Left ventricle myocardium inferior (tissue), 1 donor: ENCODE measurements around the gene PCTP. TPM values are rescaled to one million over a fixed set of nuclear protein-coding genes. Genes with fewer than 3 reads are reported as not detected.

Experiments used
- DNase-seq: peaks from one replicate; pipeline ENCODE4 v3.0.0-alpha.2; 2020
- H3K27ac ChIP-seq: fragments of 200-600 bp; replicated peaks from 2 replicates; pipeline ENCODE4 v1.8.0; 2021
- H3K27me3 ChIP-seq: fragments of 200-600 bp; 2 replicates; pipeline ENCODE4 v1.8.0; 2021; ENCODE audit warnings: low read depth
- H3K36me3 ChIP-seq: fragments of 200-600 bp; 2 replicates; pipeline ENCODE4 v1.8.0; 2021
- H3K4me1 ChIP-seq: fragments of 200-600 bp; 2 replicates; pipeline ENCODE4 v1.8.0; 2021
- H3K4me3 ChIP-seq: fragments of 200-600 bp; 2 replicates; pipeline ENCODE4 v1.8.0; 2021; ENCODE audit warnings: mild to moderate bottlenecking, moderate library complexity
- H3K9me3 ChIP-seq: fragments of 200-600 bp; replicated peaks from 2 replicates; pipeline ENCODE4 v1.8.0; 2021
- intact Hi-C: fragments of 100-400 bp; cut with micrococcal nuclease; formaldehyde crosslinking; loops from one replicate; pipeline ENCODE4 v1.11.0; 2022
- total RNA-seq: library from RNA; stranded (reverse); fragmentation: NEBNext Ultra II Directional; extraction: Animal tissue kit (Norgen Biotek cat#: 25700); gene quantifications from one replicate; pipeline ENCODE4 v1.2.1, GENCODE V29; 2021
- TF ChIP-seq, protein P1 (sequence below): fragments of 200-600 bp; IDR thresholded peaks from 2 replicates; pipeline ENCODE4 v1.8.0; 2021; ENCODE audit warnings: antibody characterized with exemption, mild to moderate bottlenecking, borderline replicate concordance
- donor health status: DM: no; HTN: yes; CAD: no; lungs with severe emphysema.

PCTP gene
- total RNA-seq, 1 donor from 2014 or later = 19.6 TPM

DNA sequence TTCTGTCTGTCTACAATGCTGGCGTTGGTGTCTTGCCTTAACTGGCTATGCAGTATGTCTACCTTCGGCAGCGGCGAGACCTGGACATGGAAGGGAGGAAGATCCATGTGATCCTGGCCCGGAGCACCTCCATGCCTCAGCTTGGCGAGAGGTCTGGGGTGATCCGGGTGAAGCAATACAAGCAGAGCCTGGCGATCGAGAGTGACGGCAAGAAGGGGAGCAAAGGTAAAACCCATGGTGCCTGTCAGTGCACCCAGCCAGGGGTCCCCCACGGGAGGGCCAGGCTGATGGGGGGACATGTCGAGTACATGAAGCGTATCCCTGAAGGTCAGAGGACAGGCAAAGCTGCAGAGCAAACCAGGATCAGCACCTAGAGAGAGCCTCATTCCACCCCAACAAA, 22.8 kb downstream of the PCTP start:
- H3K27ac ChIP-seq = no peak overlapping the region
- no peak for DNase-seq
- H3K4me1 ChIP-seq = peaks cover 21% of the 10 kb centered on the region
- H3K4me3 ChIP-seq = no peak overlapping the region
- H3K9me3 ChIP-seq = no peaks in the 10 kb centered on the region
- TF ChIP-seq, protein P1, sequence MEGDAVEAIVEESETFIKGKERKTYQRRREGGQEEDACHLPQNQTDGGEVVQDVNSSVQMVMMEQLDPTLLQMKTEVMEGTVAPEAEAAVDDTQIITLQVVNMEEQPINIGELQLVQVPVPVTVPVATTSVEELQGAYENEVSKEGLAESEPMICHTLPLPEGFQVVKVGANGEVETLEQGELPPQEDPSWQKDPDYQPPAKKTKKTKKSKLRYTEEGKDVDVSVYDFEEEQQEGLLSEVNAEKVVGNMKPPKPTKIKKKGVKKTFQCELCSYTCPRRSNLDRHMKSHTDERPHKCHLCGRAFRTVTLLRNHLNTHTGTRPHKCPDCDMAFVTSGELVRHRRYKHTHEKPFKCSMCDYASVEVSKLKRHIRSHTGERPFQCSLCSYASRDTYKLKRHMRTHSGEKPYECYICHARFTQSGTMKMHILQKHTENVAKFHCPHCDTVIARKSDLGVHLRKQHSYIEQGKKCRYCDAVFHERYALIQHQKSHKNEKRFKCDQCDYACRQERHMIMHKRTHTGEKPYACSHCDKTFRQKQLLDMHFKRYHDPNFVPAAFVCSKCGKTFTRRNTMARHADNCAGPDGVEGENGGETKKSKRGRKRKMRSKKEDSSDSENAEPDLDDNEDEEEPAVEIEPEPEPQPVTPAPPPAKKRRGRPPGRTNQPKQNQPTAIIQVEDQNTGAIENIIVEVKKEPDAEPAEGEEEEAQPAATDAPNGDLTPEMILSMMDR = no peak
- intact Hi-C loops = no loop called here
- H3K27me3 ChIP-seq = no peaks in the 10 kb centered on the region
- H3K36me3 ChIP-seq = peaks cover 73% of the 10 kb centered on the region

DNA sequence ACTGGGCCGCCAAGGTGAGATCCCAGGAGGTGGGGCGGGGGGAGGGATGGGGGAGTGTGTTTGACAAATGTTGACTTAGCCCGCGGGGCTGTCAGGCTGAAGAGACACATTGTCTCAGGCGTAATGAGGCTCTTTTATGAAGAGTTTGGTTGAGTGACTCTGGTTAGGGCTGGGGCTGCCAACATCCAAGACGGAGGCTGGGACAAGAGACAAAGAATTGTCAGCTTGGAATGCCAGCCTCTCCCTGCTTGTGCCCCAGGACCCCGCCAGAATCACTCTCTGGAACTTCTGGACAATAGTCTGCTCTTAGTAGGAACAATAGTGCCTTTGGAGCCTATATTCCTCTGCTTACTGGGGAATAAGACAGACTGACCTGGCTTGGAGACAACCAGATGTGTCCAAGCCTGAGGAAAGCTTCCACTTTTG, 24.0 kb downstream of the PCTP start:
- H3K27ac ChIP-seq = no peak overlapping the region
- no peaks in the 10 kb centered on the region for H3K27me3 ChIP-seq
- intact Hi-C loops = no loop called here
- H3K4me3 ChIP-seq = no peak overlapping the region
- H3K9me3 ChIP-seq = no peaks in the 10 kb centered on the region
- H3K36me3 ChIP-seq = peaks cover 68% of the 10 kb centered on the region
- DNase-seq = no peak
- peaks cover 9% of the 10 kb centered on the region for H3K4me1 ChIP-seq
- TF ChIP-seq, protein P1 = no peak

DNA sequence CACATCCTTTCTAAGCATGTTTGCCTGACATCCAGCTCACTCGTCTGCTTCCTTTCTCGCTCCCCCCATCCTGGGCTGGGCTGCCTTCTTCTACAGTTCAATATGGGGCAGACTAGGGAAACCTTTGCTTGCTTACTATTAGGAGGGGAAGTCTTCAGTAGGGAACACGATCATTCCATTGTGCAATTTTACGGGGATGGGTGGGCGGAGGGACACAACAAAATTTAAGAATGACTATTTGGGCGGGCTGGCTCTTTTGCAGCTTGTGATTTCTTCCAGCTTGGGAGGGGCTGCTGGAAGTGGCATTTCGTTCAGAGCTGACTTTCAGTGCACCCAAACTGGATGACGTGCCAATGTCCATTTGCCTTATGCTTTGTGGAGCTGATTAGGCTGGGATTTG, 25.4 kb downstream of the PCTP start:
- H3K27ac ChIP-seq = no peak overlapping the region
- H3K27me3 ChIP-seq = no peaks in the 10 kb centered on the region
- no peaks in the 10 kb centered on the region for H3K9me3 ChIP-seq
- H3K4me1 ChIP-seq = no peaks in the 10 kb centered on the region
- intact Hi-C loops = no loop called here
- no peak overlapping the region for H3K4me3 ChIP-seq
- peaks cover 62% of the 10 kb centered on the region for H3K36me3 ChIP-seq
- TF ChIP-seq, protein P1 = no peak
- no peak for DNase-seq

DNA sequence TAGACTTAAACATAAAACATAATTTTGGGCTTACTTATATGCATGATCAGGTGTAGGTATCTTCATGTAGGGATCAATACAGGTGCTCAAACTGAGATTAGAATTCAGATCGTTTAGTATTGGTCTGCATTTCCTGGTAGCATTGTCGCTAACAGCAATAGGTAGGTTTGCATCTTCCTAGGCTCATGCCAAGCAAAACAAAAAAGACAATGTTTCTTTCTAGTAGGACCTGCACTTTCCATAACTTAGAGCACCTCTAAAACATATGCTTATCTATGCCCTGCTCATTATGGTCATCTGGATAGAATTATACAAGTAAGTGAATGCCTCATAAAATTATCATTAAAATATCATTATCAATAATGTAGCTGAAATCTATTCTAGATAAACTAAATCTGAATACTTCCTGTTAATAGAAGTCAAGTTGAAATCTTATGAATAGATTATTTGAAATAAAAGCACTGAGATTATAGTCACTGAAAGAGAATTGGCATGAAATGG, 26.7 kb downstream of the PCTP start:
- no peak for DNase-seq
- H3K4me3 ChIP-seq = no peak overlapping the region
- peaks cover 49% of the 10 kb centered on the region for H3K36me3 ChIP-seq
- no peaks in the 10 kb centered on the region for H3K9me3 ChIP-seq
- no peak overlapping the region for H3K27ac ChIP-seq
- TF ChIP-seq, protein P1 = no peak
- no peaks in the 10 kb centered on the region for H3K27me3 ChIP-seq
- intact Hi-C loops = no loop called here
- H3K4me1 ChIP-seq = peaks cover 2% of the 10 kb centered on the region

DNA sequence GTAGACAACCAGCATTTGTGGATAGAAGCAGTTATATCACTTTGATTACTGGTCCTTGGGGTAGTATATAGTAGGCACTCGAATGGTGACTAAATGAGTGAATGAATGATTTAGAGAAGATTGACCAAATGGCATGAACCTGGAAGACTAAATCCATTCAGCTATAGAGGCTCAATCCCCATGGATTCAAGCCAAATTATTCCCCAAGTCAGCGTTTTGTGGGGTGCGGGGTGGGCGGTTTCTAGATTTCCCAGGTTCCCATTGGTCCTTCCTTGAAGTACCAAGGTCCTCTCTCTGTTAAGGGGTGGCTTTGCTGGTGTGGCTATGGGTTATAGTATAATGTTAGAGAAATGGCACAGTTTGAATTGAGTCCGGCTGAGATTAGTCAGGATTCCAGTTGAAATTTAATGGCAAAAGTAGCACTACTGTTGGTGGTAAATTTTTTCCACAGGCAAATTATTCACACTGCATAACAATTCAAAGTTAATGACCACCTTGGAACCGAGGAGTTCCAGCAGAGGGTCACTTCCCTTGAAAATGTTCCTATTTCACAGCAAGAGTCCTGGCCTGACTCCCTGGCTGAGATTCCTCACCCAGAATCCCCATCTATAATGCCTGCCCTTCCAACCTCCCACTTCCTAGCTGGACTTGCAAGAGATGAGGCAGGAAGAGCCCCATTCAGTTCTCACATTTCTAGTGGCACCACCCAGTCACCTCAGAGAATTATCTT, 27.7 kb downstream of the PCTP start:
- H3K4me3 ChIP-seq = no peak overlapping the region
- H3K36me3 ChIP-seq = peaks cover 39% of the 10 kb centered on the region
- intact Hi-C loops = no loop called here
- no peak overlapping the region for H3K27ac ChIP-seq
- DNase-seq = no peak
- H3K9me3 ChIP-seq = no peaks in the 10 kb centered on the region
- peaks cover 13% of the 10 kb centered on the region for H3K4me1 ChIP-seq
- no peaks in the 10 kb centered on the region for H3K27me3 ChIP-seq
- TF ChIP-seq, protein P1 = no peak
